Stimulated activated CD4-positive, alpha-beta T cell treated with anti-CD3 and anti-CD28 coated beads, Interleukin-4, amount 100 ng/mL, for 24 hours (primary cell): ENCODE data around the gene SPAG9.
"Not testable (repeated sequence)": the region's sequence is repeated elsewhere in the genome, so short reads cannot be mapped to it uniquely, and the experiment has no call there.

Source experiments
- DNase-seq: peaks from one replicate; pipeline ENCODE4 v3.0.0-alpha.2; 2020

SPAG9 gene

GRCh38 chr17:51083981-51084380 is 36.7 kb downstream of the SPAG9 start:
- no peak for DNase-seq

- not testable (repeated sequence) for DNase-seq
These were observed 37.3 kb downstream of the SPAG9 start for GRCh38 chr17:51083364-51083763.

- no peak for DNase-seq
These were observed 41.6 kb downstream of the SPAG9 start for GRCh38 chr17:51079049-51079448.

GRCh38 chr17:51078009-51078592 is 42.6 kb downstream of the SPAG9 start:
- DNase-seq: no peak

GRCh38 chr17:51076821-51077220 is 43.8 kb downstream of the SPAG9 start:
- DNase-seq: no peak

- DNase-seq: no peak
These were observed 49.1 kb downstream of the SPAG9 start for GRCh38 chr17:51071556-51071955.

- DNase-seq: no peak
These were observed 55.2 kb downstream of the SPAG9 start for GRCh38 chr17:51065466-51065865.

GRCh38 chr17:51064061-51064735 is 56.5 kb downstream of the SPAG9 start:
- DNase-seq: no peak

- DNase-seq: no peak
These were observed 60.3 kb downstream of the SPAG9 start for GRCh38 chr17:51060396-51060795.

- DNase-seq: no peak
These were observed 60.9 kb downstream of the SPAG9 start for GRCh38 chr17:51059781-51060180.

GRCh38 chr17:51057534-51057933 is 63.1 kb downstream of the SPAG9 start:
- DNase-seq: no peak

GRCh38 chr17:51056813-51057510 is 63.7 kb downstream of the SPAG9 start:
- DNase-seq: peak; percentile 10

GRCh38 chr17:51054748-51055147 is 65.9 kb downstream of the SPAG9 start:
- DNase-seq: no peak

GRCh38 chr17:51052235-51052634 is 68.4 kb downstream of the SPAG9 start:
- no peak for DNase-seq

- DNase-seq: no peak
These were observed 70.2 kb downstream of the SPAG9 start for GRCh38 chr17:51050291-51051033.

GRCh38 chr17:51046514-51047384 is 73.9 kb downstream of the SPAG9 start:
- DNase-seq: no peak

- no peak for DNase-seq
These were observed 74.6 kb downstream of the SPAG9 start for GRCh38 chr17:51046046-51046445.

GRCh38 chr17:51045621-51046020 is 75.0 kb downstream of the SPAG9 start:
- no peak for DNase-seq

GRCh38 chr17:51044976-51045375 is 75.7 kb downstream of the SPAG9 start:
- DNase-seq: no peak

- DNase-seq: no peak
These were observed 84.6 kb downstream of the SPAG9 start for GRCh38 chr17:51036084-51036483.

- DNase-seq: no peak
These were observed 85.2 kb downstream of the SPAG9 start for GRCh38 chr17:51035431-51035830.

- DNase-seq: no peak
These were observed 85.9 kb downstream of the SPAG9 start for GRCh38 chr17:51034800-51035199.

- DNase-seq: no peak
These were observed 87.8 kb downstream of the SPAG9 start for GRCh38 chr17:51032850-51033249.
